GM21526 (cell line): ENCODE results near the gene PPP4R1.
"Not testable (repeated sequence)": the region's sequence is repeated elsewhere in the genome, so short reads cannot be mapped to it uniquely, and the experiment has no call there.

ENCODE experiments used
- ATAC-seq: cut with Tn5 transposase; IDR thresholded peaks from one replicate; pipeline ENCODE4 v1.9.1; 2021; ENCODE audit warnings: moderate library complexity; ENCODE audit not compliant: unreplicated experiment, low FRiP score

PPP4R1 gene

GRCh38 chr18:9614401-9615279, at the start of gene PPP4R1:
Gene PPP4R1 (minus strand): TSS chr18:9614559. CDS start chr18:9614484, 75 bp downstream.
- ATAC-seq: peak; percentile 51

- ATAC-seq: no peak
Measured at GRCh38 chr18:9663377-9663776, 49.0 kb upstream of the PPP4R1 start.

- no peak for ATAC-seq
Measured at GRCh38 chr18:9661564-9661963, 47.2 kb upstream of the PPP4R1 start.

- ATAC-seq: no peak
Measured at GRCh38 chr18:9659499-9660375, 45.4 kb upstream of the PPP4R1 start.

GRCh38 chr18:9658087-9658641, 43.8 kb upstream of the PPP4R1 start:
- no peak for ATAC-seq

- ATAC-seq: no peak
Measured at GRCh38 chr18:9655232-9655767, 40.9 kb upstream of the PPP4R1 start.

- ATAC-seq: no peak
Measured at GRCh38 chr18:9653390-9653789, 39.0 kb upstream of the PPP4R1 start.

GRCh38 chr18:9649164-9649540, 34.8 kb upstream of the PPP4R1 start:
- no peak for ATAC-seq

GRCh38 chr18:9648431-9649163, 34.2 kb upstream of the PPP4R1 start:
- ATAC-seq: no peak

- ATAC-seq: no peak
Measured at GRCh38 chr18:9647496-9648323, 33.4 kb upstream of the PPP4R1 start.

- no peak for ATAC-seq
Measured at GRCh38 chr18:9643549-9643948, 29.2 kb upstream of the PPP4R1 start.

- no peak for ATAC-seq
Measured at GRCh38 chr18:9642799-9643462, 28.6 kb upstream of the PPP4R1 start.

- ATAC-seq: not testable (repeated sequence)
Measured at GRCh38 chr18:9641081-9641480, 26.7 kb upstream of the PPP4R1 start.

- no peak for ATAC-seq
Measured at GRCh38 chr18:9638886-9639285, 24.5 kb upstream of the PPP4R1 start.

GRCh38 chr18:9637036-9637767, 22.8 kb upstream of the PPP4R1 start:
- no peak for ATAC-seq

- no peak for ATAC-seq
Measured at GRCh38 chr18:9634856-9635255, 20.5 kb upstream of the PPP4R1 start.

- no peak for ATAC-seq
Measured at GRCh38 chr18:9631814-9632496, 17.6 kb upstream of the PPP4R1 start.

- no peak for ATAC-seq
Measured at GRCh38 chr18:9630444-9630843, 16.1 kb upstream of the PPP4R1 start.
